Vagina (tissue), 2 donors: ENCODE data around the gene RAB23.

Experiments used
- CTCF ChIP-seq, 3 experiments: fragments of 450-650 bp in 2 of 3; fragments of 200-600 bp in 1 of 3; sonication (generic) in 1 of 3; IDR thresholded peaks; one replicate each; pipeline ENCODE4 v1.5.1; 2017 to 2019; ENCODE audit warnings: antibody characterized with exemption in 3 of 3, mild to moderate bottlenecking in 2 of 3, moderate library complexity in 2 of 3
- POLR2A ChIP-seq, 2 donors: fragments of 450-650 bp; IDR thresholded peaks; one replicate each; pipeline ENCODE4 v1.6.1; 2017; ENCODE audit warnings: antibody characterized with exemption in 2 of 2, mild to moderate bottlenecking in 2 of 2, moderate library complexity in 2 of 2
- POLR2AphosphoS5 ChIP-seq, 2 donors: sonication (generic); formaldehyde crosslinking; IDR thresholded peaks; one replicate each; pipeline ENCODE4 v1.9.0; 2017; ENCODE audit warnings: antibody characterized with exemption in 2 of 2, mild to moderate bottlenecking in 2 of 2, low read depth in 1 of 2; ENCODE audit not compliant: insufficient read depth in 1 of 2

GRCh38 chr6:57190140-57190539 is 32.0 kb downstream of the RAB23 start:
- TF ChIP-seq CTCF (IDR thresholded peaks at IDR 0.05) (peak in 1 of 3 experiments; percentile 23), POLR2A (IDR thresholded peaks at IDR 0.05) (no peak), POLR2AphosphoS5 (IDR thresholded peaks at IDR 0.05; ENCODE audit: insufficient read depth in 1 of 2, low read depth in 1 of 2) (peak in 1 of 2 donors; percentile 22)
